Uterus (tissue), 2 donors: ENCODE results near the gene GTF2A2.

Source experiments
- POLR2A ChIP-seq, 2 donors: fragments of 450-650 bp; IDR thresholded peaks; one replicate each; pipeline ENCODE4 v1.6.1; 2016; ENCODE audit warnings: antibody characterized with exemption in 2 of 2, mild to moderate bottlenecking in 1 of 2, moderate library complexity in 1 of 2
- TF ChIP-seq, protein P1 (sequence below), 4 experiments: fragments of 200-600 bp in 2 of 4; fragments of 450-650 bp in 2 of 4; sonication (generic) in 2 of 4; IDR thresholded peaks; one replicate each; pipeline ENCODE4 v1.5.1; 2016 to 2019; ENCODE audit warnings: antibody characterized with exemption in 4 of 4, mild to moderate bottlenecking in 2 of 4, moderate library complexity in 1 of 4

DNA sequence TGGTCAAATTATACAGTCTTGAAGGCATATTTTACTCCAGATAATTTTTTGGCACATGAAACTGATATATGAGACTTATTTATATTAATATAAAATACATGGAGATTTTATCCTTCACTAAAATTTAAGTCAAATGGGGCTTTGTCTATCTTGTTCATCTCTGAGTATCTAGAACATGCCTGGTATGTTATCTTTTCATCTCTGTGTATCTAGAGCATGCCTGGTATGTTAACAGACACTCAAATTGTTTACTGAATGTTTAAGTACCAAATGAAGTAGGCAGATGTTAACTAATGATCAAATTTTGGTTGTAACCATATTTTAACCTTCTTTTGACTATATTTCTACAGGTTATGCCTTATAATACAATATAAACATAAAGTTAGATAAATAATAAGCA lies 7.7 kb downstream of the GTF2A2 start:
- TF ChIP-seq, protein P1, sequence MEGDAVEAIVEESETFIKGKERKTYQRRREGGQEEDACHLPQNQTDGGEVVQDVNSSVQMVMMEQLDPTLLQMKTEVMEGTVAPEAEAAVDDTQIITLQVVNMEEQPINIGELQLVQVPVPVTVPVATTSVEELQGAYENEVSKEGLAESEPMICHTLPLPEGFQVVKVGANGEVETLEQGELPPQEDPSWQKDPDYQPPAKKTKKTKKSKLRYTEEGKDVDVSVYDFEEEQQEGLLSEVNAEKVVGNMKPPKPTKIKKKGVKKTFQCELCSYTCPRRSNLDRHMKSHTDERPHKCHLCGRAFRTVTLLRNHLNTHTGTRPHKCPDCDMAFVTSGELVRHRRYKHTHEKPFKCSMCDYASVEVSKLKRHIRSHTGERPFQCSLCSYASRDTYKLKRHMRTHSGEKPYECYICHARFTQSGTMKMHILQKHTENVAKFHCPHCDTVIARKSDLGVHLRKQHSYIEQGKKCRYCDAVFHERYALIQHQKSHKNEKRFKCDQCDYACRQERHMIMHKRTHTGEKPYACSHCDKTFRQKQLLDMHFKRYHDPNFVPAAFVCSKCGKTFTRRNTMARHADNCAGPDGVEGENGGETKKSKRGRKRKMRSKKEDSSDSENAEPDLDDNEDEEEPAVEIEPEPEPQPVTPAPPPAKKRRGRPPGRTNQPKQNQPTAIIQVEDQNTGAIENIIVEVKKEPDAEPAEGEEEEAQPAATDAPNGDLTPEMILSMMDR (IDR thresholded peaks at IDR 0.05) = no peak
- no peak for TF ChIP-seq POLR2A (IDR thresholded peaks at IDR 0.05)
